HUES64 (cell line): ENCODE data around the gene TMUB1.

ENCODE experiments used
- H3K27ac ChIP-seq: 2 replicates; pipeline ENCODE4 v1.7.0; 2013; ENCODE audit warnings: low read depth, low read length, inconsistent platforms
- H3K27me3 ChIP-seq: 2 replicates; pipeline ENCODE4 v1.6.1; 2013; ENCODE audit warnings: mild to moderate bottlenecking, low read length; ENCODE audit not compliant: insufficient read depth
- H3K36me3 ChIP-seq: 2 replicates; pipeline ENCODE4 v1.6.1; 2013; ENCODE audit warnings: mild to moderate bottlenecking, low read length; ENCODE audit not compliant: insufficient read depth
- H3K4me1 ChIP-seq: 2 replicates; pipeline ENCODE4 v1.6.1; 2013; ENCODE audit warnings: mild to moderate bottlenecking, low read length, moderate library complexity; ENCODE audit not compliant: insufficient read depth
- H3K4me3 ChIP-seq: 2 replicates; pipeline ENCODE4 v1.5.1; 2013; ENCODE audit warnings: mild to moderate bottlenecking, low read length, moderate library complexity
- H3K9ac ChIP-seq: 2 replicates; pipeline ENCODE4 v1.6.1; 2013; ENCODE audit warnings: mild to moderate bottlenecking, low read depth, low read length
- H3K9me3 ChIP-seq: 2 replicates; pipeline ENCODE4 v1.6.1; 2013; ENCODE audit warnings: low read depth, low read length; ENCODE audit not compliant: insufficient read depth
- WGBS: fragments of 150-250, 120-280 bp; methylation state at CpG from one replicate; pipeline ENCODE4 v1.1.7; 2013; ENCODE audit warnings: missing lambda C conversion rate; 5-methylcytosine and 5-hydroxymethylcytosine counted together

The TMUB1 gene

GRCh38 chr7:151074817-151075661 lies 8.3 kb downstream of the TMUB1 start:
- no peak overlapping the region for H3K4me3 ChIP-seq
- H3K27me3 ChIP-seq: no peaks in the 10 kb centered on the region
- peaks cover 57% of the 10 kb centered on the region for H3K36me3 ChIP-seq
- no peak overlapping the region for H3K27ac ChIP-seq
- no peaks in the 10 kb centered on the region for H3K9me3 ChIP-seq
- H3K4me1 ChIP-seq: peaks cover 16% of the 10 kb centered on the region
- no peak overlapping the region for H3K9ac ChIP-seq
- WGBS: 96% methylated on average over 26 of the region's 26 CpGs

DNA sequence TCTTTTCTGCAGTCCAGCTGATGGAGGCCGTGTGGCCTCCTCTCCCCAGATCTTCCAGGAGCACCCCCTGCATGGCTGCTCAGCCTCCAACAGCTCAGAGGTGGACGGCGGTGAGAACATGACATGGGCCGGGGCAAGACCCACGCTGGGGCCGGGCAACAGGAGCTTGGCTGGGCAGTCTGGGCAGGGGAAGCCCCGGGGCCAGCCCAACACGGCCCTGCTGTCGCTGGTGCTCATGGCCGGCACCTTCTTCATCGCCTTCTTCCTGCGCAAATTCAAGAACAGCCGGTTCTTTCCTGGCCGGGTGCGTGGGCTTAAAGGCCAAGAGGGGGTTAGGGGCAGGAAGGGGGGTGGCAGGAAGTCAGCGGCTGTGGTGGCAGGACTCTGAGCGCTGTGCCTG lies 9.3 kb downstream of the TMUB1 start:
- Histone ChIP-seq H3K27me3 (no peaks in the 10 kb centered on the region), H3K36me3 (peaks cover 68% of the 10 kb centered on the region), H3K4me1 (peaks cover 7% of the 10 kb centered on the region), H3K4me3 (no peak overlapping the region), H3K9ac (no peak overlapping the region), H3K27ac (no peak overlapping the region), H3K9me3 (no peaks in the 10 kb centered on the region)
- WGBS: 94% methylated on average over 17 of the region's 17 CpGs

DNA sequence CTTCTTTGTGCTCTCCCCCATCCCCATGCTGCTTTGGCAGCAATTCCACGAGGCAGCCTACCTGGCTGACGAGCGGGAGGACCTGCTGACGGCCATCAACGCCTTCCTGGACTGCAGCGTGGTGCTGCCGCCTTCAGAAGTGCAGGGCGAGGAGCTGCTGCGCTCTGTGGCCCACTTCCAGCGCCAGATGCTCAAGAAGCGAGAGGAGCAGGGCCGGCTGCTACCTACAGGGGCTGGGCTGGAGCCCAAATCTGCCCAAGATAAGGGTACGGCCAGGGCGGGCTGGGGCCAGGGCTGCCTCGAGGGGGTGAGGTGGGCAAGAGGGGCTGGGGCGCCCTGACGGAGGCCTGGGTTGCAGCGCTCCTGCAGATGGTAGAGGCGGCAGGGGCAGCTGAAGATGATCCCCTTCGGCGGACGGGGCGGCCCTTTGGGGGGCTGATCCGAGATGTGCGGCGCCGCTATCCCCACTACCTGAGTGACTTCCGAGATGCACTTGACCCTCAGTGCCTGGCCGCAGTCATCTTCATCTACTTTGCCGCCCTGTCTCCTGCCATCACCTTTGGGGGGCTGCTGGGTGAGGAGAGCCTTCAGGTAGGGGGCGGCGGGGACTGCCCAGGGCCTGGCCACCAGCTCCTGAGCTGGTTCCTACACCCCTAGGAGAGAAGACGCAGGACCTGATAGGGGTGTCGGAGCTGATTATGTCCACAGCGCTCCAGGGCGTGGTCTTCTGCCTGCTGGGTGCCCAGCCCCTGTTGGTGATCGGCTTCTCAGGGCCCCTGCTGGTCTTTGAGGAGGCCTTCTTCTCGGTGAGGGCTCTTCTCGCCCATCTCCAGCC lies 12.0 kb downstream of the TMUB1 start:
- Histone ChIP-seq H3K4me3 (no peak overlapping the region), H3K4me1 (peaks cover 3% of the 10 kb centered on the region; the same call in 1 of the 2 replicates)
- 94% methylated on average over 39 of the region's 39 CpGs for whole genome bisulfite sequencing

GRCh38 chr7:151070574-151070960 lies 12.7 kb downstream of the TMUB1 start:
- Histone ChIP-seq H3K27me3 (no peaks in the 10 kb centered on the region), H3K4me1 (no peaks in the 10 kb centered on the region), H3K9me3 (no peaks in the 10 kb centered on the region), H3K27ac (no peak overlapping the region), H3K36me3 (peaks cover 92% of the 10 kb centered on the region), H3K4me3 (no peak overlapping the region), H3K9ac (no peak overlapping the region)
- 96% methylated on average over 15 of the region's 15 CpGs for WGBS

More for the DNA sequence above, 12.0 kb downstream of the TMUB1 start:
- H3K27me3 ChIP-seq: no peaks in the 10 kb centered on the region
- peaks cover 92% of the 10 kb centered on the region for H3K36me3 ChIP-seq
- H3K27ac ChIP-seq: no peak overlapping the region
- H3K9me3 ChIP-seq: no peaks in the 10 kb centered on the region
- no peak overlapping the region for H3K9ac ChIP-seq

GRCh38 chr7:151069841-151070573 lies 13.3 kb downstream of the TMUB1 start:
- peaks cover 92% of the 10 kb centered on the region for H3K36me3 ChIP-seq
- no peak overlapping the region for H3K9ac ChIP-seq
- 95% methylated on average over 17 of the region's 17 CpGs for WGBS
- H3K4me3 ChIP-seq: no peak overlapping the region
- H3K27me3 ChIP-seq: no peaks in the 10 kb centered on the region
- no peaks in the 10 kb centered on the region for H3K9me3 ChIP-seq
- H3K27ac ChIP-seq: no peak overlapping the region
- H3K4me1 ChIP-seq: no peaks in the 10 kb centered on the region

DNA sequence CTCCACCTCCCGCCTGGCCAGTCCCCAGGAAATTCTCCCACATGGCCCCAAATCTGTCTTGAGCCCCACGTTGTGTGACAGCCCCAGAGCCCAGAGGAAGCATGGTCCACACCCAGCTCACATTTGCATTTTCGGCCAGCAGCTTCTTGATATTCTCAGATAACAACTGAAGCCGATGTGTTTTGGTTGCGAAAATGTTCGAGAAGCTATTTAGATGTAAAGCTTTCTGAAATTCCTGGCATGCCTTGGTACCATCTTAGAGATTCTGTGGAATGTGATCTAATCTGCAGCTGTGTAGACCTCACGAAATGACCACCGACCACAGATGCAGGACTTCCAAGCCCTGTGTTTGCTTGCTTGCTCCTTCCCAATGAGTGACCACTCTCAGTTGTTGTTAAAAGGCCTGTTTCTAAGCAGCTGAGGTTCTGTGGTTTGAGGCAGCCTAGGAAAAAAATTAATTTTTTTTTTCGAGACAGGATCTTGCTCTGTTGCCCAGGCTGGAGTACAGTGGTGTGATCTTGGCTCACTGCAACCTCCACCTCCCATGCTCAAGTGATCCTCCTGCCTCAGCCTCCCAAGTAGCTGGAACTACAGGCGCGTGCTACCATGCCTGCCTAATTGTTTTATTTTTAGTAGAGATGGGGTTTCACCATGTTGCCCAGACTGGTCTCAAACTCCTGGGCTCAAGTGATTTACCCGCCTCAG lies 15.1 kb downstream of the TMUB1 start:
- Histone ChIP-seq H3K27ac (peak overlapping the region; percentile 65; the same call in 1 of the 2 replicates), H3K9ac (no peak overlapping the region), H3K27me3 (no peaks in the 10 kb centered on the region), H3K4me3 (no peak overlapping the region), H3K9me3 (no peaks in the 10 kb centered on the region), H3K4me1 (no peaks in the 10 kb centered on the region), H3K36me3 (peaks cover 81% of the 10 kb centered on the region)
- WGBS: 79% methylated on average over 12 of the region's 12 CpGs

- H3K27ac ChIP-seq: no peak overlapping the region
- H3K27me3 ChIP-seq: no peaks in the 10 kb centered on the region
- peaks cover 66% of the 10 kb centered on the region for H3K36me3 ChIP-seq
- H3K4me1 ChIP-seq: peaks cover 10% of the 10 kb centered on the region
- H3K9ac ChIP-seq: no peak overlapping the region
- no peaks in the 10 kb centered on the region for H3K9me3 ChIP-seq
- 95% methylated on average over 39 of the region's 39 CpGs for WGBS
- H3K4me3 ChIP-seq: no peak overlapping the region
These were observed 16.9 kb downstream of the TMUB1 start for GRCh38 chr7:151066273-151066974.

- Histone ChIP-seq H3K4me3 (no peak overlapping the region), H3K9me3 (no peaks in the 10 kb centered on the region), H3K27ac (no peak overlapping the region), H3K27me3 (peaks cover 4% of the 10 kb centered on the region; the same call in 1 of the 2 replicates), H3K36me3 (peaks cover 59% of the 10 kb centered on the region), H3K9ac (no peak overlapping the region), H3K4me1 (peaks cover 17% of the 10 kb centered on the region)
- 95% methylated on average over 14 of the region's 14 CpGs for WGBS
These were observed 17.8 kb downstream of the TMUB1 start for GRCh38 chr7:151065516-151065915.

GRCh38 chr7:151064993-151065392 lies 18.3 kb downstream of the TMUB1 start:
- no peak overlapping the region for H3K4me3 ChIP-seq
- no peak overlapping the region for H3K9ac ChIP-seq
- H3K9me3 ChIP-seq: no peaks in the 10 kb centered on the region
- H3K27me3 ChIP-seq: peaks cover 7% of the 10 kb centered on the region; the same call in 1 of the 2 replicates
- H3K36me3 ChIP-seq: peaks cover 54% of the 10 kb centered on the region
- H3K4me1 ChIP-seq: peaks cover 20% of the 10 kb centered on the region
- 94% methylated on average over 6 of the region's 6 CpGs for WGBS
- no peak overlapping the region for H3K27ac ChIP-seq

GRCh38 chr7:151064454-151064853 lies 18.8 kb downstream of the TMUB1 start:
- peaks cover 20% of the 10 kb centered on the region for H3K4me1 ChIP-seq
- H3K9ac ChIP-seq: no peak overlapping the region
- H3K27me3 ChIP-seq: peaks cover 7% of the 10 kb centered on the region; the same call in 1 of the 2 replicates
- no peak overlapping the region for H3K4me3 ChIP-seq
- 95% methylated on average over 18 of the region's 18 CpGs for WGBS
- H3K9me3 ChIP-seq: no peaks in the 10 kb centered on the region
- no peak overlapping the region for H3K27ac ChIP-seq
- peaks cover 48% of the 10 kb centered on the region for H3K36me3 ChIP-seq
